Tibial nerve (tissue), 4 donors: ENCODE data around the gene CIROP.

Experiments used
- CTCF ChIP-seq, 5 experiments: fragments of 200-600 bp in 3 of 5; fragments of 450-650 bp in 2 of 5; sonication (generic) in 3 of 5; IDR thresholded peaks; one replicate each; pipeline ENCODE4 v1.5.1; 2016 to 2019; ENCODE audit warnings: antibody characterized with exemption in 5 of 5, mild to moderate bottlenecking in 3 of 5, moderate library complexity in 2 of 5
- EP300 ChIP-seq, 2 donors: sonication (generic); formaldehyde crosslinking; IDR thresholded peaks; one replicate each; pipeline ENCODE4 v1.6.1; 2017; ENCODE audit warnings: antibody characterized with exemption in 2 of 2, mild to moderate bottlenecking in 1 of 2
- POLR2A ChIP-seq, 2 donors: fragments of 450-650 bp; IDR thresholded peaks; one replicate each; pipeline ENCODE4 v1.6.1; 2017; ENCODE audit warnings: antibody characterized with exemption in 2 of 2, mild to moderate bottlenecking in 2 of 2, moderate library complexity in 2 of 2

GRCh38 chr14:23132970-23133369 is 28.2 kb upstream of the CIROP start:
- TF ChIP-seq CTCF (IDR thresholded peaks at IDR 0.05), result no peak
- TF ChIP-seq POLR2A (IDR thresholded peaks at IDR 0.05), result no peak
- no peak for TF ChIP-seq EP300 (IDR thresholded peaks at IDR 0.05)
